ENCODE results near the gene AK8.
A peak's percentile ranks its signal among the peaks of the same experiment; 100 is the strongest.

AK8 gene

GRCh38 chr9:132824951-132825350 lies 53.1 kb downstream of the AK8 start:
- no peak for DNase-seq

DNA sequence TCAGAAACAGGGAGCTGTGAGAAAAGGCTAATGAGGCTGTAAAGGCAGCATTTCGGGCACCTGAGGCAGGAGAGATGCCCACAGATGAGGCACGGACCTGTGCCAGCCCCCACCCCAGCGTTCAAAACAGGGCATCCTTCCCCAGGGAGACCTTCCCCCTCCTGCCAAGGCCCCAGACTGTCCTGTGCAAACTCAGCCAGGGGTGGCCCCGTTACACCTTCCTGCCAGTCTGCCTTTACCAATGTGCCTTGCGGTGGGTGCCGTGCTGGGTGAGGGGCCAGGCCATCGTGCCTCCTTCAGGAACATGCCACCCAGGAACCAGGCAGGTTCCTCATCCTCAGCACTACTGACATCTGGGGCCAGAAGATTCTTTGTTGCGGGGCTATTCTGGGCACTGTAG lies 53.9 kb downstream of the AK8 start:
- DNase-seq, result no peak

DNA sequence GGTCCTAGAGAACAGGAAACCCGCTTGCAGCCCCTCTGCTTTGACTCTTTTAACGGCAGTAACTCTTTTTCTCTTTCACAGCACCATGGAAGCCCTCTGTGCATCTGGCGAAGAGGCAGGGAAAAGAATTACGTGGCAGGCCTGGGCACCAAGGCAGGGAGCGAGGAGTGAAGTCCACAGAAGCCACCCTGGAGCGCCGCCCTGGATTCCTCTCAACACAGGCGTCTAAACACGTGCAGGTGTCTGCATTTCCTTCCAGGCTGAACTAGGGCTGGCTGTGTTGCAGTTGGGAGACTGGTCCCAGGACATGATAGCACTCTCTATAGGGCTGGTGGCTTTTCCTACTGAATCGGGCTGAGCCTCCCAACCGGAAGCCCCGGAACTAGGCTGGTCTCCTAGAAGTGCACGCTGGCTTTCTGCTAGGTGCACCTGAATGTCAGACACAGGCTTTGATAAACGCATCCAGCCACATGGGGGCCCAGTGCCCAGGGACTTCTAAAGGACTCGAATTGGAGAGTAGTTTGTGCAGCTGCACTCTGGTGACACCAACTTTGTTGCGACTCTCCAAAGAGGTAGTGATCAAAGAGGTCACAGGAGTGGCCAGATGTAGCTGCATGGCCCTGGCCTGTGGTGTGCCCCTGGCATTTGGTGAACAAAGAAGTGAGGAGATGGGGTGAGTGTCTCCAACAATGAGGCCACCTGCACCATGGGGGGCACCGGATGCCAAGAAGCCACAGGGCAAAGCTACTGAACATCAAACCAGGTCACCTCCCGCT lies 54.5 kb downstream of the AK8 start:
- DNase-seq, result no peak

DNA sequence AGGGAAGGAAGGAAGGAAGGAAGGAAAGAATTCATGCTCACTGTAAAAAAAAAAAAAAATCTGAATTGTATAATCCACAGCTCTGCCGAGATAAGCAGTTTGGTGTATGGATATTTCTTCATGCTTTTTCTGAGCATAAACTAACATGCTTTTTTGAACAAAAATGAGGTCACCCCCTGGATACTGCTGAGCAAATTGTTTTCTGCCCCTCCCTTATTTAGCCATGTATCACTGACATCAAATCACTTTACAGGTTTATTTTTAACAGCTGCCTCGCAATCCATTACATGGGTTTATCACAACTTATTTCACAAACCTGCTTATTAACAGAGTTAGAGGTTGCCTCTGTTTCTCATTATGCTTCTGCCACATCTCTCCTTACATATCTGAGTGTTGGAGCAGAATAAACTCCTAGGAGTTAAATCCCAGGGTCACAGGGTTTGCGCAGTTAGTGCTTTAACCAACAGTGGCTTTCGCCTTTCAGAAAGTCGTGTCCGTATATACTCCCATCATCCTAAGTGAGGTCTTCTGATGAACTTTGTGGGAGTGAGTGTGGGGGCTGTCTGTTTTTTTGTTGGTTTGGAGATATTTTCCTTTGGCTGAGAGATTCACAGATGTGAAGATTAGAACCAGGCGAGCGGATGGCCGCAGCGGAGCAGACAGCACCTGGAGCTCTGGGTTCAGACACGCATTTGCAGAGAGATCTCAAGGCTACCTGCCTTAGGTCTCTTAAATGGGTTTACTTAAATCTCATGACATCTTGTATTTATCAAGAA lies 57.7 kb downstream of the AK8 start:
- no peak for DNase-seq

GRCh38 chr9:132818588-132818987 lies 59.5 kb downstream of the AK8 start:
- no peak for DNase-seq

- no peak for DNase-seq
Observed at GRCh38 chr9:132814937-132815336, 63.1 kb downstream of the AK8 start.

- DNase-seq, result no peak
Observed at GRCh38 chr9:132813115-132813771, 64.8 kb downstream of the AK8 start.

DNA sequence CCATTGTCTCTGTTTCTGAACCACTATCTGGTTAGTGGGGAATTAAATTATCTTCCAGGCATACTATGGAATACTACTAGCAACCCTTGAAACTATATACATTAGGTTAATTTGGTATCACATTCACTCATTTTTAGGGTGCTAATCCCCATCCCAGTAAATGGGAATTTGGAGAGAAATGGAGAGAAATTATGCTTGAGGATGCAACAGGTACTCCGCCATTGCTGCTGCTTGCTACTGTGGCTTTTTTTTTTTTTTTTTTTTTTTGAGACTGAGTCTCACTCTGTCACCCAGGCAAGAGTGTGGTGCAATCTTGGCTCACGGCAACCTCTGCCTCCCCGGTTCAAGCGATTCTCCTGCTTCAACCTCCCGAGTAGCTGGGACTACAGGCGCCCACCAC lies 66.1 kb downstream of the AK8 start:
- no peak for DNase-seq

DNA sequence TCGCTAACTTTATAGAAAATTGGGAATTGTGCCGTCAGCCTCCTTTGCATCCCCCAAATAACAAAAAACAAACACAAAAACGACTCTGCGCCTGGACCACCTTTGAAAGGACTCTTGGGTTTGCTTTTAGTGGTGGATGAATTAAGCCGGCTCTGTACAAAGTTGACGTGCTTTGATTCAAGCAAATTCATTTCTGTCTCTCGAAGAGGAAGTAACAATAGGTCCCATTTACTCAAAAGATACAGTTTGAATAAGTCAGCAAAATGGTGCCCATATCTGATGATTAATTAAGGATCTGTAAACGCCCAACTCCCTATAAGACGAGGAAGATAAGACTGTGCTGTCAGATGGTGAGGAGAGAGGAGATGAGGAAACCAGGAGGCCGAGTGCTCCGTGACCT lies 67.8 kb downstream of the AK8 start:
- no peak for DNase-seq

- no peak for DNase-seq
Observed at GRCh38 chr9:132809677-132810271, 68.3 kb downstream of the AK8 start.

- no peak for DNase-seq
Observed at GRCh38 chr9:132808645-132809044, 69.4 kb downstream of the AK8 start.

DNA sequence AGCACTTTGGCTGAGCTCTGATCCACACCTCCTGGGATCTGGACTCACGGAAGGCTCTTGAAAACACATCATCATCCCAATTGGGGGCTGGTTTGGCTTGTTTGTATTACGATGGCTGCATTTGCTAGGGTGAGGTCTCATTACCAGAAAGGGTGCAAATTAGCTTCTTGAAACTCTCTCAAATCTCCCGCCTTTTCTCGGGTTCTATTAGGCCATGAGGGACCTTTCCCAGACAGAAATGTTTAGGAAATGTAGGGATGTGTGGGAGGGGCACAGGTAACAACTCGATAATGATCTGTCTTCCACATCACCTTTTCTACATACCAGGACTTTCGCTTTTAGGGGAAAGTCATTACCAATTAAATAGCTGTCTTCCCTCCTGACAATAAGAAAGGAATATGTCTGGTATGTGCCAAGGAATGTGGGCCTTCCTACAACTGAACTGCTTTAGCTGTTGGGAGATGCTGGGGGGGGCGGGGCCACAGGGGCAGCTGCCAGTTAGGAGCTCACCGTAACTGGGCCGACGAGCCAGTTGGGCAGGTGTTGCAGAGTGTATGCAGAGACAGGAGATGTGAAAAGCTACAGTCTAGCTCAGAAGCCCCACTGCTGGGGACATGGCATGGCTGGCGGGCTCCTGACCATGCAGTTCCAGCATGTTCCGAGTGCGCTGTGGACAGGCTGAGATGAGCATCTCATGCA lies 71.2 kb downstream of the AK8 start:
- DNase-seq, result no peak

- no peak for DNase-seq
Observed at GRCh38 chr9:132806306-132806705, 71.8 kb downstream of the AK8 start.

DNA sequence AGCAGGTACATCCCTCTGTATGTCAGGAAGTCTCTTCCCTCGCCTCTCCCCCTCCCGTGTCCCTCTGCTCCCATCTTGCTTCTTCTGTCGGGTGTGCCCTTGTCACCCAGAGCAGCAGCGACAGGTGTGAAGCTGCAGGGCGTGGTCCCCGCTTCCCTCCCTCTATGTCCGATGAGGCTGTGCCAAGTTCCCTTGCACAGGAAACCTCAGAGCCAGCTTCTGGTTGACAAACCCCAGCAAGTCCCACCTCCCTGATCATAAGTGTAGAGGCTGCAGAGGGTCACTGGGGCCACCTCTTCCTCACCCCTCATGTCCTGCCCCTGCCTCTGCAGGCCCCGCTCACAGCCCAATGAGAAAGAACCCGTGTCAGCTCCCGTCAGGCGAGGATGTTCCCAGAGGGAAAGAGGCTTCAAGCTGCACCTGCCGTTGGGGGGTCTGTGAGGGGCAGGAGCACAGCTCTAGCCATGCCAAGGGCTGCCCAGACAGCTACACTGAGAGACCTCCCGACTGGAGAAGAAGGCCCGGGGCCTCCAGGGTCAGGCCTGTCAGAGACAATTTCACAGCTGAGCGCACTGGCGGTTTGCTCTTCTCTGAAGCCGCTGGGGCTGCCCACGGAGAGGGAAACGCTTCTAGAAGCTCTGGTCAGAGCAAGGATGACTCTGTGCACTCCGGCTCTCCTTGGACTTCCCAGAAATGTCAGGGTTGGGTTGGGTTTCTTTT lies 73.3 kb downstream of the AK8 start:
- DNase-seq, result no peak

DNA sequence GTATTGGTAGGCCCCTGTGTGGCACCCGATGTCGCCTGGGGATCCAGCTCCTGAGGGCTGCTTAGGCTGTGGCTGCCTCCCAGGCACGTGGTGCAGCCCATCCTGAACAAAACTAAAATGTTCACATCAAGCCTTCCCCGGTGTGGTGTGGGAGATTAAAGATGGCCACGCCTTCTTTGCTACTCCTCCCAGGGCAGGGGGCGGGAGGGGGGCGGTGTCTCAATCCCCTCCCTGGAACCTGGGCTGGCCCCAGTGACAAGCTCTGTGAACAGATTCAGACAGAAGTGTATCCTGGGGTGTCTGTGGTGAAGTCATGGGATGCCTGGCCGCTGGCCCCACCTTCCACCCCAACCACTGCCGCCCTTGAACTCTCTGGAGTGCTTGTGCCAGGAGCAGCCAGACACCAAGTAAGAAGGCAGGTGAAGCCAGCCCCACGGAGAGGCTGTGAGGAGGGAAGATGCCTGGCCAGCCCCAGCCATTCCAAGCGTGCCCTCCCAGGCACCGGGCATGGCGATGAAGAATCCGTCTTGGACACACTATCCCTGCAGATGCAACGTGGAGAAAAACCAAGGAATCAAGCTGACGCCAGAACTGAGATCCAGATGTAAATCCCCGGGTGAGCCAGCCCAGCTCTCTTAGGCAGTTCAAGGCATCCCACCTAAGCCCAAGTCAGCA lies 75.8 kb downstream of the AK8 start:
- no peak for DNase-seq

DNA sequence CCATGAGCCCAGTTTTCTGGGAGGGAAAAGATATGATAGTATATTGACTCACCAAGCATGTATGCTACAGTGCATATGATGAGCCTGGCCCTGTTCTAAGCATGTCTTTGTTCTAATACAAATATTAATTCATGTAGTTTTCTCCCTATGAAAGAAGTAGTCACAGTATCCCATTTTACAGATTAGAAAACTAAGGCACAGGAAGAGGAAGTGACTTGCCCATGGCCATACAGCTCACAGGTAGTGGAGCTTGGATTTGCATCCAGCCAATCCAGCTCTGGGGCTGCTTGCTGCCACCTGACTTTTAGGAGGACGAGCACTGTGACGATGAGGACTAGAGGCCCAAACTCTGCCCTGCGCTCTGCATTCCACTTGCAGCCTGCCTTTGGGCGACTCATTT lies 76.4 kb downstream of the AK8 start:
- DNase-seq, result no peak

DNA sequence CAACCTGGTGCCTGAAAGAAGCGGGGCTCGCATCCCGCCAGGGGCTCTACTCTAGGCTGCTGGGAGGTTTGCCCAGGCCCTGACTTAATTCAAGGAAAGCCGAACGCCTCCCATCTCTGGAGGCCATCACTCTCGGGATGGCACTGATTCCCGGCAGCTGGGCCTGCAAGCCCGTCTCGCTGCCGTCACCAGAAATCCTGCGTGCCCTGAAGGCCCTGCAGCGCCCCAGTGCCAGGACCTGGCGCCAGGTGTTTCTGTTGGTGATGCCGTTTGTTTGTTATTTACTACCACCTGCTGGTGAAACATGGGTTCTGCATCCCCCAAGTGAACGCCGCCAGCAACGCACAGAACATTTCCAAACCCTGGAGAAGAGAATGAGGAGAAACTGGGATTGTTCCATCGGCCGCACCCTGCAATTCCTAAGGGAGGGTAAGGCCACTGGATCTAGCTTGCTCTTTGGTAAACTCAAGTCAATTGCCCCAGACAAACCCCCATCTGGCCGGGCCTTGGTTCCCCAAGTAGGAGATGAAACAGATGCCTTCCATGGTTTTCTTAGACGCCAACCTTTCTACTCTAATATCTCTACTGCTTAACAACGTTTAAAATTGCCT lies 77.9 kb downstream of the AK8 start:
- peak; percentile 76 for DNase-seq

DNA sequence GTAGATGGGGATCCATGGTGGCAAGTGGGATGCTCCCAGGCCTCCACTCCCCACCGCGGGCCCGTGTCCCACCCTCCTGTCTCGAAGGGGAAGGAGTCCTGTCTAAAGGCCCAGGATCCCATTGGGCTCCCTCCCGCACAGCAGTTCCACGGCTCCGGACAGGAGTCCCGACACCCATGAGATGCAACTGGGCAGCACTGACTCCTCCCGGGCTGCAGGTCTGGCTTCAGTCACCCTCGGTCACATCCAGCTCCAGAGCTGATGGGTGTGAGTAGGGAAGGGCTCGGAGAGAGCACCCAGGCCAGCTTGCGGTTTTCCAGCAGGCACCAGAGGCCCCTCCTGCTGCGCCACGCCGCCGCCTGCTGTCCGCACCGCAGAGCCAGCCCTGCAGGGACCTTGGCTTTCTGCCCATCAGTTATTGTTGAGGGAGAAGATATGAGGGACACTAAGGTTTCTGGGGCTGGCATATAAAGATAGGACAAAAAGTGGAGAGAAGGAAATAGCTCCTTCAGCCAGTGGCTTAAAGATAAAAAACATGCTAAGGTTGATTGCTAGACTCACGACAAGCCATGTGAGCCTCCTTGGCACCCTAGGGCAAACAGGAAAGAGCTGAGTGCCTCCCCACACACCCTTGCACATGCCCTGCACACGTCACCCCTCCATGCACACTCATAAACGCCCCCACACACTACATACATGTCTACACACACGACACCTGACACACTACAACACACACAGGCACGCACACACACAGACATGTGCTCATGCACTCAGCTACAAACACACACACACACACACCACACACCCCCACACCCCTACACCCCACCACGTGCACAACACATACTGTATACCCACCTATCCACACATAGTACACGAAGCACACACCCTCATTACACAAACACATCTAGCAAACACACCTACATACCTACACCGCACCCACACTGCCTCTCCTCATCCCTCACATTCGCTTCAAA lies 79.0 kb downstream of the AK8 start:
- peak; percentile 25 for DNase-seq

DNA sequence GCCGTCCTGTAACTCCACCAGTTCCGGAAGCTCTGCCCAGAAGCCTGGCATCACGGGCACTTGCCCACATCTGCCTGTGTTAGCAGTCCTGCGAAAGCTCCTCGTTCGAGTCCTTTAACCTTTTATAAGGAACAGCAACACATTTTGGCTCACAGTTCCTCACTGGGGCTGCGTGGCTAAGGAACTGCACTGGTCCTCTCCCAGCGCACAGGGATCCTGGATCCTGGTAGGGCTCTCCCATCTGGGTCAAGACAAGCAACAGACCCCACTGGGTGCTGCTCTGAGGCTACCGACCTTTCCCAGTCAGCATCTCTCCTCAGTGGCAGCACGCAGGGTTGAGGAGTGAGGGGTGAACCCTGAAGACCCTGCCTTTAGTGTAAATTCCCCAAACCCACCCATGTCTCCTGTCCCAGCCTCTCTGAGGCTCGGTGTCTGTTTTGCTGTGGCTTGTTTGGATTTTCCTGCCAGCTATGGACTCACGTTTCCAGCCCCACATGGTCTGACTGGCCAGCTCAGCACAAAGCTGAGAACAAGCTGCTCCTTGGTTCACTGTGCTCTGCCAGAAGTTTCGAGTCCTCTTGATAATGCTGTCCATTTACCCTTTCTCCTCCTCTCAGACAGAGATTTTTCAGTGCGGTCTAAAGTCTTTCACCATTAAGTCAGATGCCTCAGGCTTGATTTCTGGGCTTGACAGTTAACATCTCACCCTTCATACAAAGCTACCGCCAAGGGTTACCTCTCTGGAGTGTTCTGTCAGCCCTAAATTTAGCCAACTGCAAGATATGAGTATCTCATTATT lies 80.0 kb downstream of the AK8 start:
- DNase-seq, result no peak

Measured in NCI-H1092 treated with DMSO at 0.1 percent for 48 hours (cell line).